SK-N-MC (cell line): ENCODE data around the gene HOXB1.
"Not testable (repeated sequence)": the region's sequence is repeated elsewhere in the genome, so short reads cannot be mapped to it uniquely, and the experiment has no call there.

Source experiments
- DNase-seq: peaks from one replicate; pipeline ENCODE4 v3.0.0-alpha.2; 2011; ENCODE audit warnings: low read depth, low spot score
- H3K27ac ChIP-seq: fragments of 200-600 bp; sonication (generic); 2 replicates; pipeline ENCODE4 v1.5.1; 2016; ENCODE audit warnings: mixed run types
- H3K36me3 ChIP-seq: fragments of 200-600 bp; sonication (generic); 2 replicates; pipeline ENCODE4 v1.6.1; 2017; ENCODE audit warnings: antibody characterized with exemption, low read length, mixed read lengths; ENCODE audit not compliant: insufficient read depth
- H3K4me3 ChIP-seq: fragments of 200-600 bp; sonication (generic); 2 replicates; pipeline ENCODE4 v1.5.1; 2016
- H3K9ac ChIP-seq: fragments of 200-600 bp; sonication (generic); 2 replicates; pipeline ENCODE4 v1.8.0; 2017; ENCODE audit warnings: mixed run types, mixed read lengths; ENCODE audit not compliant: insufficient read length
- H3K9me3 ChIP-seq: fragments of 200-600 bp; sonication (generic); 2 replicates; pipeline ENCODE4 v1.6.1; 2017; ENCODE audit warnings: low read depth, mild to moderate bottlenecking, antibody characterized with exemption, low read length, moderate library complexity, mixed read lengths
- EZH2 ChIP-seq: fragments of 200-600 bp; sonication (generic); IDR thresholded peaks from one replicate; pipeline ENCODE4 v1.6.1; 2017; ENCODE audit warnings: antibody characterized with exemption
- FOXP2 ChIP-seq: optimal IDR thresholded peaks from 2 replicates; pipeline ENCODE3; 2011; ENCODE audit warnings: mild to moderate bottlenecking, moderate library complexity; ENCODE audit not compliant: insufficient read depth; ENCODE audit errors: extremely low read length, control extremely low read depth
- POLR2AphosphoS5 ChIP-seq: IDR thresholded peaks from 2 replicates; pipeline ENCODE4 v1.6.1; 2012; ENCODE audit warnings: mild to moderate bottlenecking, low read depth, low read length, borderline replicate concordance

Gene HOXB1

GRCh38 chr17:48489781-48490180 lies 41.0 kb downstream of the HOXB1 start:
- Histone ChIP-seq H3K4me3 (no peak overlapping the region), H3K27ac (no peak overlapping the region), H3K9me3 (no peaks in the 10 kb centered on the region), H3K36me3 (no peaks in the 10 kb centered on the region), H3K9ac (no peak overlapping the region)
- TF ChIP-seq POLR2AphosphoS5 (no peak), FOXP2 (no peak), EZH2 (no peak)
- DNase-seq: no peak

GRCh38 chr17:48488548-48489106 lies 42.2 kb downstream of the HOXB1 start:
- H3K27ac ChIP-seq: no peak overlapping the region
- H3K4me3 ChIP-seq: no peak overlapping the region
- H3K9me3 ChIP-seq: no peaks in the 10 kb centered on the region
- no peak for DNase-seq
- H3K36me3 ChIP-seq: no peaks in the 10 kb centered on the region
- no peak for TF ChIP-seq EZH2
- TF ChIP-seq FOXP2: no peak
- TF ChIP-seq POLR2AphosphoS5: no peak
- H3K9ac ChIP-seq: no peak overlapping the region

GRCh38 chr17:48487221-48487620 lies 43.6 kb downstream of the HOXB1 start:
- no peak for DNase-seq
- Histone ChIP-seq H3K27ac (no peak overlapping the region), H3K4me3 (no peak overlapping the region), H3K9me3 (no peaks in the 10 kb centered on the region), H3K9ac (no peak overlapping the region), H3K36me3 (no peaks in the 10 kb centered on the region)
- no peak for TF ChIP-seq EZH2

GRCh38 chr17:48486557-48486956 lies 44.3 kb downstream of the HOXB1 start:
- Histone ChIP-seq H3K27ac (no peak overlapping the region), H3K9ac (no peak overlapping the region), H3K9me3 (no peaks in the 10 kb centered on the region), H3K36me3 (no peaks in the 10 kb centered on the region), H3K4me3 (no peak overlapping the region)
- TF ChIP-seq FOXP2: no peak
- no peak for TF ChIP-seq EZH2
- no peak for TF ChIP-seq POLR2AphosphoS5
- no peak for DNase-seq

GRCh38 chr17:48484850-48485249 lies 46.0 kb downstream of the HOXB1 start:
- Histone ChIP-seq H3K27ac (no peak overlapping the region), H3K9me3 (no peaks in the 10 kb centered on the region), H3K4me3 (no peak overlapping the region), H3K9ac (no peak overlapping the region), H3K36me3 (no peaks in the 10 kb centered on the region)
- no peak for TF ChIP-seq EZH2
- no peak for TF ChIP-seq POLR2AphosphoS5
- TF ChIP-seq FOXP2: no peak
- DNase-seq: no peak

GRCh38 chr17:48484256-48484655 lies 46.6 kb downstream of the HOXB1 start:
- no peaks in the 10 kb centered on the region for H3K9me3 ChIP-seq
- DNase-seq: no peak
- H3K9ac ChIP-seq: no peak overlapping the region
- H3K27ac ChIP-seq: no peak overlapping the region
- TF ChIP-seq FOXP2: no peak
- TF ChIP-seq EZH2: no peak
- no peak for TF ChIP-seq POLR2AphosphoS5
- H3K36me3 ChIP-seq: no peaks in the 10 kb centered on the region
- no peak overlapping the region for H3K4me3 ChIP-seq

GRCh38 chr17:48483471-48484131 lies 47.2 kb downstream of the HOXB1 start:
- TF ChIP-seq POLR2AphosphoS5: no peak
- TF ChIP-seq FOXP2: no peak
- TF ChIP-seq EZH2: no peak
- no peaks in the 10 kb centered on the region for H3K36me3 ChIP-seq
- DNase-seq: no peak
- H3K9ac ChIP-seq: no peak overlapping the region
- H3K4me3 ChIP-seq: no peak overlapping the region
- H3K27ac ChIP-seq: no peak overlapping the region
- H3K9me3 ChIP-seq: no peaks in the 10 kb centered on the region

- TF ChIP-seq FOXP2: no peak
- no peak for TF ChIP-seq POLR2AphosphoS5
- no peak for TF ChIP-seq EZH2
- Histone ChIP-seq H3K4me3 (no peak overlapping the region), H3K9me3 (no peaks in the 10 kb centered on the region), H3K27ac (no peak overlapping the region), H3K9ac (no peak overlapping the region), H3K36me3 (no peaks in the 10 kb centered on the region)
- no peak for DNase-seq
Observed at GRCh38 chr17:48483004-48483403, 47.8 kb downstream of the HOXB1 start.

- H3K27ac ChIP-seq, H3K9me3 ChIP-seq, H3K9ac ChIP-seq, H3K4me3 ChIP-seq, H3K36me3 ChIP-seq, DNase-seq: not testable (repeated sequence)
Observed at GRCh38 chr17:48482301-48482700, 48.5 kb downstream of the HOXB1 start.
